Measurements from ENCODE around the gene DAPK3.
"Not testable (repeated sequence)": the region's sequence is repeated elsewhere in the genome, so short reads cannot be mapped to it uniquely, and the experiment has no call there.

The DAPK3 gene

DNA sequence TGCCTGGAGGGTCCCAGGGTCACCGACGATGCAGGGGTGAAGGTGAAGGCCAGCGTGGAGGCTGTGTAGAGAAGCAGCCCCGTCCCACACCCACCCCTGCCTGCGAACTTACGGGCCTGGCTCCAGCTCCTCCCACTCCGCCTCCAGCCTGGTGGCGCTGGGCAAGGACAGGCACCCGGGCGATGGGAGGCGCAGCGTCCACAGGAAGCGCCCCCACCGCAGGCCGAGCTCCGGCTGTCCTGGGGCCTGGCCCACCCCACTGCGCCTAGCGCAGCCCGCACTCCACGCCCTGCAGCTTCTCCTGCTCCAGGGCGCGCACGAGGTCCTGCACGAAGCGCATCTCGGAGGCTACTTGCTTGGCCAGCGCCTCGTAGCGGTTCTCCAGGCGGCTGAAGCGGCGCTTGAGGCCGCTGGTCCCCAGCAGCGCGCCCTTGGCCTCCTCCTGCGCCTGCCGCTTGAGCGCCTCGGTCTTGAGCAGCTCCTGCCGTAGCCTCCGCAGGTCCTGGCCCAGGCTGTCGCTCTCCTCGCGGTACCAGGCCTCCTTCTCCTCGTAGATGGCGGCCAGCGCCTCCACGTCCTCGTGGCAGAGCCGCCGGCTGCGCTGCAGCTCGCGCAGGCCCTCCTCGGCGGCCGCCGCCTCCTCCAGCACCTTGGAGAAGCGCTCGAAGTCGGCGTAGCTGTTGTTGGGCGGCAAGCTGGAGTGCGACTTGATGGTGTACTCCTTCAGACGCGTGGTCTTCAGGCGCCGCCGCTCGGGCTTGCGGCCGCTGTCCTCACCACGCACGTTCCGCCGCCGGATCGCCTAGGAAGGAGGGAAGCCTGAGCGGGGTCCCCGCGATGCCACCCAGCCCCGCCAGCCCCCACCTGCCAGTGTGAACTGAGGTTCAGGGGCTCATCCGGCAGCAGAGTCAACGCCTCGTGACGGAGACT lies 11.8 kb downstream of the DAPK3 start:
- no peak for TF ChIP-seq CTCF (IDR thresholded peaks at IDR 0.05; ENCODE audit: control insufficient read depth, insufficient read depth, low read depth, low read length, missing control alignments)
- DNase-seq (ENCODE audit: low read depth): no peak
- H3K4me3 ChIP-seq (ENCODE audit: control insufficient read depth, low read depth, low read length): no peak overlapping the region

DNA sequence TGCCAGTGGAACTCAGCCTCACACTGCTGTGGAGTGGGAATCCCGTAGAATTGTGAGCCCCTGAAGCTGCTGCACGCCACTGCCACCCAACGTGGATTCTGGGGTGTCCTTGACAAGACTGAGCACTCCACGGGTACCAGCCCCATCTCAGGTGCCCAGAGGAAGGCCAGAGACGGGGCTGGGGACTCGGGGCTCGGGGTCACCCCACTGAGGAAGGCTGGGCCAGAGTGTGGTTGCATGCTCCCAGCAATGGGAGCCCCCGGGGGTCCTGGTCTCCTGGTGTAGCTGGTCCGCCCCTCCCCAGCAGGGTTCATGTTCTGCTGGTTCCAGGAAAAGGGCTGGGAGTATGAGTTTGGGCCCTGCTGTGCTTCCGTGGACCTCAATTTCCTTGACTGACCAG lies 15.2 kb downstream of the DAPK3 start:
- no peak for DNase-seq (ENCODE audit: low read depth)
- no peak overlapping the region for H3K4me3 ChIP-seq (ENCODE audit: control insufficient read depth, low read depth, low read length)
- TF ChIP-seq CTCF (IDR thresholded peaks at IDR 0.05; ENCODE audit: control insufficient read depth, insufficient read depth, low read depth, low read length, missing control alignments): no peak

DNA sequence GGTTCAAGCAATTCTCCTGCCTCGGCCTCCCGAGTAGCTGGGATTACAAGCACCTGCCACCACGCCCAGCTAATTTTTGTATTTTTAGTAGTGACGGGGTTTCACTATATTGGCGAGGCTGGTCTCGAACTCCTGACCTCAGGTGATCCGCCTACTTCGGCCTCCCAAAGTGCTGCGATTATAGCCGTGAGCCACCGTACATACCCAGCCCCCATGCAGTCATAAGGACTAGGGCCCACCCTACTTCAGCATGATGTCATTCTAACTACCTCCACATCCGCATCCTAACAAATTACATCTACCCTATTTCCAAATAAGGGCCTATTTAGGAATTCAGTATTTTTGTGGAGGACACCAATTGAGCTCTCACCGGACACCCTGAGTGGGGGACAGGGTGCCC lies 15.6 kb downstream of the DAPK3 start:
- not testable (repeated sequence) for DNase-seq (ENCODE audit: low read depth); H3K4me3 ChIP-seq (ENCODE audit: control insufficient read depth, low read depth, low read length)

GRCh38 chr19:3954107-3954506 lies 16.8 kb downstream of the DAPK3 start:
- no peak overlapping the region for H3K4me3 ChIP-seq (ENCODE audit: control insufficient read depth, low read depth, low read length)
- no peak for TF ChIP-seq CTCF (IDR thresholded peaks at IDR 0.05; ENCODE audit: control insufficient read depth, insufficient read depth, low read depth, low read length, missing control alignments)
- no peak for DNase-seq (ENCODE audit: low read depth)

GRCh38 chr19:3952755-3953276 lies 18.1 kb downstream of the DAPK3 start:
- not testable (repeated sequence) for H3K4me3 ChIP-seq (ENCODE audit: control insufficient read depth, low read depth, low read length); DNase-seq (ENCODE audit: low read depth)

- DNase-seq (ENCODE audit: low read depth): no peak
- H3K4me3 ChIP-seq (ENCODE audit: control insufficient read depth, low read depth, low read length): no peak overlapping the region
- no peak for TF ChIP-seq CTCF (IDR thresholded peaks at IDR 0.05; ENCODE audit: control insufficient read depth, insufficient read depth, low read depth, low read length, missing control alignments)
Measured at GRCh38 chr19:3950871-3951861, 19.7 kb downstream of the DAPK3 start.

GRCh38 chr19:3949997-3950859 lies 20.7 kb downstream of the DAPK3 start:
- no peak for TF ChIP-seq CTCF (IDR thresholded peaks at IDR 0.05; ENCODE audit: control insufficient read depth, insufficient read depth, low read depth, low read length, missing control alignments)

More at GRCh38 chr19:3949997-3950859, 20.7 kb downstream of the DAPK3 start:
- no peak overlapping the region for H3K4me3 ChIP-seq (ENCODE audit: control insufficient read depth, low read depth, low read length)
- DNase-seq (ENCODE audit: low read depth): no peak

Data from AG09309 (cell line).